ENCODE results near the gene C10orf88. TPM values are rescaled to one million over a fixed set of nuclear protein-coding genes. Genes with fewer than 3 reads are reported as not detected.

C10orf88 gene
- total and polyA plus RNA-seq, 2 of the 13 experiments (the other 11 are each of a cell fraction or from before 2014, with no cell fraction given), result 4.6 to 11.8 TPM

- TF ChIP-seq FIP1L1 (IDR thresholded peaks at IDR 0.05; ENCODE audit: borderline replicate concordance, insufficient read depth, low read depth, low read length) (0 out of 2 replicates have a peak, but pooled peaks have one; percentile 63), NR0B2 (CRISPR knock-in tag; IDR thresholded peaks at IDR 0.05) (peak; percentile 75), SRSF4 (IDR thresholded peaks at IDR 0.05; ENCODE audit: low read depth, low read length, poor library complexity, severe bottlenecking) (no peak), AHDC1 (CRISPR knock-in tag; IDR thresholded peaks at IDR 0.05; ENCODE audit: borderline replicate concordance) (peak; percentile 65; the same call in 1 of the 2 replicates), ZNF569 (CRISPR knock-in tag; IDR thresholded peaks at IDR 0.05; ENCODE audit: borderline replicate concordance) (peak; percentile 47; the same call in 1 of the 2 replicates), SIN3A (IDR thresholded peaks at IDR 0.05; ENCODE audit: borderline replicate concordance, low read depth, low read length) (peak; percentile 69; the same call in 1 of the 2 replicates), ZNF644 (CRISPR knock-in tag; IDR thresholded peaks at IDR 0.05; ENCODE audit: low read depth) (no peak), ETV5 (CRISPR knock-in tag; IDR thresholded peaks at IDR 0.05; ENCODE audit: borderline replicate concordance) (peak; percentile 34; the same call in 1 of the 2 replicates), ZNF431 (CRISPR knock-in tag; IDR thresholded peaks at IDR 0.05; ENCODE audit: borderline replicate concordance, low read depth) (peak; percentile 82; the same call in 1 of the 2 replicates), FOXO1 (CRISPR knock-in tag; IDR thresholded peaks at IDR 0.05) (peak; percentile 42), GZF1 (CRISPR knock-in tag; IDR thresholded peaks at IDR 0.05) (peak; percentile 58; the same call in 1 of the 2 replicates), CENPT (CRISPR knock-in tag; IDR thresholded peaks at IDR 0.05; ENCODE audit: low read depth) (peak; percentile 71; the same call in 1 of the 2 replicates), MAF1 (CRISPR knock-in tag; IDR thresholded peaks at IDR 0.05; ENCODE audit: borderline replicate concordance) (peak; percentile 77; the same call in 1 of the 2 replicates)
- TF ChIP-seq, protein P1, sequence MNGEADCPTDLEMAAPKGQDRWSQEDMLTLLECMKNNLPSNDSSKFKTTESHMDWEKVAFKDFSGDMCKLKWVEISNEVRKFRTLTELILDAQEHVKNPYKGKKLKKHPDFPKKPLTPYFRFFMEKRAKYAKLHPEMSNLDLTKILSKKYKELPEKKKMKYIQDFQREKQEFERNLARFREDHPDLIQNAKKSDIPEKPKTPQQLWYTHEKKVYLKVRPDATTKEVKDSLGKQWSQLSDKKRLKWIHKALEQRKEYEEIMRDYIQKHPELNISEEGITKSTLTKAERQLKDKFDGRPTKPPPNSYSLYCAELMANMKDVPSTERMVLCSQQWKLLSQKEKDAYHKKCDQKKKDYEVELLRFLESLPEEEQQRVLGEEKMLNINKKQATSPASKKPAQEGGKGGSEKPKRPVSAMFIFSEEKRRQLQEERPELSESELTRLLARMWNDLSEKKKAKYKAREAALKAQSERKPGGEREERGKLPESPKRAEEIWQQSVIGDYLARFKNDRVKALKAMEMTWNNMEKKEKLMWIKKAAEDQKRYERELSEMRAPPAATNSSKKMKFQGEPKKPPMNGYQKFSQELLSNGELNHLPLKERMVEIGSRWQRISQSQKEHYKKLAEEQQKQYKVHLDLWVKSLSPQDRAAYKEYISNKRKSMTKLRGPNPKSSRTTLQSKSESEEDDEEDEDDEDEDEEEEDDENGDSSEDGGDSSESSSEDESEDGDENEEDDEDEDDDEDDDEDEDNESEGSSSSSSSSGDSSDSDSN (CRISPR knock-in tag; IDR thresholded peaks at IDR 0.05), result peak; percentile 73
- TF ChIP-seq, protein P2, sequence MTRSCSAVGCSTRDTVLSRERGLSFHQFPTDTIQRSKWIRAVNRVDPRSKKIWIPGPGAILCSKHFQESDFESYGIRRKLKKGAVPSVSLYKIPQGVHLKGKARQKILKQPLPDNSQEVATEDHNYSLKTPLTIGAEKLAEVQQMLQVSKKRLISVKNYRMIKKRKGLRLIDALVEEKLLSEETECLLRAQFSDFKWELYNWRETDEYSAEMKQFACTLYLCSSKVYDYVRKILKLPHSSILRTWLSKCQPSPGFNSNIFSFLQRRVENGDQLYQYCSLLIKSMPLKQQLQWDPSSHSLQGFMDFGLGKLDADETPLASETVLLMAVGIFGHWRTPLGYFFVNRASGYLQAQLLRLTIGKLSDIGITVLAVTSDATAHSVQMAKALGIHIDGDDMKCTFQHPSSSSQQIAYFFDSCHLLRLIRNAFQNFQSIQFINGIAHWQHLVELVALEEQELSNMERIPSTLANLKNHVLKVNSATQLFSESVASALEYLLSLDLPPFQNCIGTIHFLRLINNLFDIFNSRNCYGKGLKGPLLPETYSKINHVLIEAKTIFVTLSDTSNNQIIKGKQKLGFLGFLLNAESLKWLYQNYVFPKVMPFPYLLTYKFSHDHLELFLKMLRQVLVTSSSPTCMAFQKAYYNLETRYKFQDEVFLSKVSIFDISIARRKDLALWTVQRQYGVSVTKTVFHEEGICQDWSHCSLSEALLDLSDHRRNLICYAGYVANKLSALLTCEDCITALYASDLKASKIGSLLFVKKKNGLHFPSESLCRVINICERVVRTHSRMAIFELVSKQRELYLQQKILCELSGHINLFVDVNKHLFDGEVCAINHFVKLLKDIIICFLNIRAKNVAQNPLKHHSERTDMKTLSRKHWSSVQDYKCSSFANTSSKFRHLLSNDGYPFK (CRISPR knock-in tag; IDR thresholded peaks at IDR 0.05; ENCODE audit: borderline replicate concordance), result peak; percentile 66; the same call in 1 of the 2 replicates
Measured at GRCh38 chr10:122980209-122981065, 26.4 kb upstream of the C10orf88 start, which contains the start of gene PSTK (continued).

All from HepG2 (cell line).